CD8-positive, alpha-beta memory T cell (primary cell): ENCODE measurements around the gene EIF1B. TPM values are rescaled to one million over a fixed set of nuclear protein-coding genes. Genes with fewer than 3 reads are reported as not detected.

Source experiments
- CTCF ChIA-PET: fragments of 350-600 bp; sonication (Branson Sonifier 250); formaldehyde crosslinking; loops from one replicate; lab custom pipeline; 2021; ENCODE audit warnings: antibody characterized with exemption; lab: Charles Lee
- POLR2A ChIA-PET: fragments of 350-600 bp; sonication (Branson Sonifier 250); formaldehyde crosslinking; loops from one replicate; lab custom pipeline; 2021; ENCODE audit warnings: antibody characterized with exemption; lab: Charles Lee
- DNase-seq, 5 donors: peaks; one replicate each; pipeline versions ENCODE4 v3.0.0 to v3.0.0-alpha.2; 2020 to 2022; ENCODE audit warnings: mixed read lengths in 1 of 5
- H3K27ac ChIP-seq: one replicate; pipeline ENCODE4 v1.7.0; 2013; ENCODE audit warnings: low read depth, mild to moderate bottlenecking, low read length, moderate library complexity
- H3K27me3 ChIP-seq: 2 replicates; pipeline ENCODE4 v1.7.0; 2013; ENCODE audit warnings: low read length, mild to moderate bottlenecking; ENCODE audit not compliant: insufficient read depth, poor library complexity, severe bottlenecking
- H3K36me3 ChIP-seq: 2 replicates; pipeline ENCODE4 v1.7.0; 2013; ENCODE audit warnings: mild to moderate bottlenecking, low read length, moderate library complexity; ENCODE audit not compliant: insufficient read depth
- H3K4me1 ChIP-seq: 2 replicates; pipeline ENCODE4 v1.7.0; 2013; ENCODE audit warnings: mild to moderate bottlenecking, low read length, moderate library complexity; ENCODE audit not compliant: insufficient read depth
- H3K4me3 ChIP-seq: 2 replicates; pipeline ENCODE4 v1.7.0; 2013; ENCODE audit warnings: mild to moderate bottlenecking, low read length
- H3K9me3 ChIP-seq: 2 replicates; pipeline ENCODE4 v1.7.0; 2013; ENCODE audit warnings: mild to moderate bottlenecking, low read length
- H3K27ac Mint-ChIP-seq, 8 donors: one replicate each; pipeline ENCODE4 v1.8.0; 2020 to 2021; ENCODE audit warnings: mixed read lengths in 8 of 8, mild to moderate bottlenecking in 6 of 8, inconsistent platforms in 3 of 8, moderate library complexity in 3 of 8
- H3K27me3 Mint-ChIP-seq, 2 donors: one replicate each; pipeline ENCODE4 v1.8.0; 2020 to 2021; ENCODE audit warnings: mixed read lengths in 2 of 2, mild to moderate bottlenecking in 1 of 2, moderate library complexity in 1 of 2
- H3K36me3 Mint-ChIP-seq, 3 donors: one replicate each; pipeline ENCODE4 v1.8.0; 2020 to 2021; ENCODE audit warnings: mixed read lengths in 3 of 3, inconsistent platforms in 1 of 3, mild to moderate bottlenecking in 1 of 3
- H3K4me1 Mint-ChIP-seq, 3 donors: one replicate each; pipeline ENCODE4 v1.8.0; 2020 to 2021; ENCODE audit warnings: mixed read lengths in 3 of 3, inconsistent platforms in 1 of 3, mild to moderate bottlenecking in 1 of 3
- H3K4me3 Mint-ChIP-seq, 7 donors: one replicate each; pipeline ENCODE4 v1.8.0; 2020 to 2021; ENCODE audit warnings: mixed read lengths in 7 of 7, mild to moderate bottlenecking in 6 of 7, moderate library complexity in 4 of 7, inconsistent platforms in 2 of 7
- H3K9me3 Mint-ChIP-seq, 5 donors: one replicate each; pipeline ENCODE4 v1.8.0; 2020 to 2022; ENCODE audit warnings: mixed read lengths in 5 of 5, mild to moderate bottlenecking in 3 of 5, moderate library complexity in 2 of 5, inconsistent platforms in 1 of 5
- polyA plus RNA-seq: library from polyadenylated mRNA; unstranded; fragments of 300-500 nt; fragmentation: Illumina TruSeq; gene quantifications from one replicate; pipeline ENCODE4 v1.2.3, GENCODE V29; 2021
- total RNA-seq, 2 experiments: library from RNA; stranded (reverse); gene quantifications; one replicate each; pipeline ENCODE4 v1.2.3, GENCODE V29; 2021

EIF1B gene
- total and polyA plus RNA-seq, 3 experiments from 2014 or later, result 57.1 to 81.4 (median 76.4) TPM

- Histone ChIP-seq H3K36me3 (no peaks in the 10 kb centered on the region), H3K27ac (no peak overlapping the region), H3K4me1 (no peaks in the 10 kb centered on the region), H3K9me3 (no peaks in the 10 kb centered on the region), H3K27me3 (no peaks in the 10 kb centered on the region), H3K4me3 (no peak overlapping the region)
- H3K4me1 Mint-ChIP-seq, result peaks cover 3 to 5% (median 4%) of the 10 kb centered on the region in 3 donors
- no peak overlapping the region for H3K27ac Mint-ChIP-seq
- H3K36me3 Mint-ChIP-seq, result no peaks in the 10 kb centered on the region
- ChIA-PET POLR2A (no interaction called here), CTCF (interaction anchor here (1.9 kb wide), 1 partner anchor 15 kb away, joined by 7 read pairs; the partner anchor contains the start of gene EIF1B)
- H3K9me3 Mint-ChIP-seq, result no peaks in the 10 kb centered on the region
- peaks cover 0 to 6% of the 10 kb centered on the region in 2 donors for H3K27me3 Mint-ChIP-seq
- no peak overlapping the region for H3K4me3 Mint-ChIP-seq
- no peak for DNase-seq
Measured at GRCh38 chr3:40323946-40324345, 14.4 kb downstream of the EIF1B start.

- H3K27me3 Mint-ChIP-seq, result peaks cover 0 to 6% of the 10 kb centered on the region in 2 donors
- no peaks in the 10 kb centered on the region for H3K9me3 Mint-ChIP-seq
- no peaks in the 10 kb centered on the region for H3K36me3 ChIP-seq
- no peak overlapping the region for H3K27ac Mint-ChIP-seq
- ChIA-PET POLR2A (no interaction called here), CTCF (no interaction called here)
- H3K36me3 Mint-ChIP-seq, result no peaks in the 10 kb centered on the region
- DNase-seq, result no peak
- no peaks in the 10 kb centered on the region for H3K27me3 ChIP-seq
- peaks cover 3 to 5% (median 4%) of the 10 kb centered on the region in 3 donors for H3K4me1 Mint-ChIP-seq
- no peak overlapping the region for H3K4me3 ChIP-seq
- H3K4me1 ChIP-seq, result no peaks in the 10 kb centered on the region
- H3K4me3 Mint-ChIP-seq, result no peak overlapping the region
- H3K9me3 ChIP-seq, result no peaks in the 10 kb centered on the region
- no peak overlapping the region for H3K27ac ChIP-seq
Measured at GRCh38 chr3:40324621-40325020, 15.1 kb downstream of the EIF1B start.

GRCh38 chr3:40325465-40325864 lies 16.0 kb downstream of the EIF1B start:
- no peaks in the 10 kb centered on the region for H3K27me3 ChIP-seq
- H3K4me3 ChIP-seq, result no peak overlapping the region
- no peaks in the 10 kb centered on the region for H3K9me3 Mint-ChIP-seq
- no peak overlapping the region for H3K27ac Mint-ChIP-seq
- H3K36me3 Mint-ChIP-seq, result no peaks in the 10 kb centered on the region
- H3K36me3 ChIP-seq, result no peaks in the 10 kb centered on the region
- H3K4me1 ChIP-seq, result no peaks in the 10 kb centered on the region
- H3K9me3 ChIP-seq, result no peaks in the 10 kb centered on the region
- H3K4me1 Mint-ChIP-seq, result peaks cover 3 to 5% (median 4%) of the 10 kb centered on the region in 3 donors
- ChIA-PET POLR2A (no interaction called here), CTCF (interaction anchor here (1.1 to 4.0 kb wide), 3 partner anchors 134 to 1556 kb away, joined by 3 to 27 read pairs (median 3); no protein-coding TSS in a partner anchor)
- no peak overlapping the region for H3K27ac ChIP-seq
- no peak for DNase-seq
- no peak overlapping the region for H3K4me3 Mint-ChIP-seq
- peaks cover 0 to 5% of the 10 kb centered on the region in 2 donors for H3K27me3 Mint-ChIP-seq

GRCh38 chr3:40328374-40328773 lies 18.9 kb downstream of the EIF1B start:
- Mint-ChIP-seq H3K36me3 (no peaks in the 10 kb centered on the region), H3K4me3 (no peak overlapping the region), H3K4me1 (peaks cover 3 to 5% (median 4%) of the 10 kb centered on the region in 3 donors), H3K27me3 (peaks cover 0 to 5% of the 10 kb centered on the region in 2 donors), H3K27ac (no peak overlapping the region), H3K9me3 (no peaks in the 10 kb centered on the region)
- no peaks in the 10 kb centered on the region for H3K27me3 ChIP-seq
- DNase-seq, result no peak
- CTCF ChIA-PET, result interaction anchor here (1.0 to 4.0 kb wide), 5 partner anchors 11 to 1553 kb away, joined by 3 to 27 read pairs (median 5); no protein-coding TSS in a partner anchor
- H3K27ac ChIP-seq, result no peak overlapping the region
- no peaks in the 10 kb centered on the region for H3K9me3 ChIP-seq
- H3K4me3 ChIP-seq, result no peak overlapping the region
- H3K36me3 ChIP-seq, result no peaks in the 10 kb centered on the region
- no peaks in the 10 kb centered on the region for H3K4me1 ChIP-seq
- POLR2A ChIA-PET, result no interaction called here

- no peak overlapping the region for H3K4me3 ChIP-seq
- Mint-ChIP-seq H3K27ac (no peak overlapping the region), H3K4me1 (peaks cover 3 to 5% (median 4%) of the 10 kb centered on the region in 3 donors), H3K27me3 (no peaks in the 10 kb centered on the region), H3K9me3 (no peaks in the 10 kb centered on the region), H3K36me3 (no peaks in the 10 kb centered on the region), H3K4me3 (no peak overlapping the region)
- ChIA-PET CTCF (interaction anchor here (1.0 to 4.0 kb wide), 4 partner anchors 11 to 1552 kb away, joined by 3 to 27 read pairs (median 5); no protein-coding TSS in a partner anchor), POLR2A (no interaction called here)
- no peak for DNase-seq
- no peaks in the 10 kb centered on the region for H3K9me3 ChIP-seq
- H3K36me3 ChIP-seq, result no peaks in the 10 kb centered on the region
- no peaks in the 10 kb centered on the region for H3K27me3 ChIP-seq
- no peaks in the 10 kb centered on the region for H3K4me1 ChIP-seq
- no peak overlapping the region for H3K27ac ChIP-seq
Measured at GRCh38 chr3:40329071-40329470, 19.6 kb downstream of the EIF1B start.

GRCh38 chr3:40332684-40333083 lies 23.2 kb downstream of the EIF1B start:
- no peak for DNase-seq
- Mint-ChIP-seq H3K27ac (no peak overlapping the region), H3K4me3 (no peak overlapping the region), H3K4me1 (peaks cover 0 to under 1% (median under 1%) of the 10 kb centered on the region in 3 donors), H3K27me3 (no peaks in the 10 kb centered on the region), H3K36me3 (no peaks in the 10 kb centered on the region), H3K9me3 (no peaks in the 10 kb centered on the region)
- POLR2A ChIA-PET, result no interaction called here
- Histone ChIP-seq H3K9me3 (no peaks in the 10 kb centered on the region), H3K4me1 (no peaks in the 10 kb centered on the region), H3K27me3 (no peaks in the 10 kb centered on the region), H3K36me3 (no peaks in the 10 kb centered on the region), H3K4me3 (no peak overlapping the region), H3K27ac (no peak overlapping the region)
- CTCF ChIA-PET, result no interaction called here

- Histone ChIP-seq H3K36me3 (no peaks in the 10 kb centered on the region), H3K4me3 (no peak overlapping the region), H3K27me3 (no peaks in the 10 kb centered on the region), H3K9me3 (no peaks in the 10 kb centered on the region), H3K27ac (no peak overlapping the region), H3K4me1 (no peaks in the 10 kb centered on the region)
- ChIA-PET POLR2A (no interaction called here), CTCF (interaction anchor here (1.6 kb wide), 1 partner anchor 247 kb away, joined by 4 read pairs; no protein-coding TSS in a partner anchor)
- Mint-ChIP-seq H3K4me3 (no peak overlapping the region), H3K27me3 (no peaks in the 10 kb centered on the region), H3K4me1 (no peaks in the 10 kb centered on the region), H3K36me3 (no peaks in the 10 kb centered on the region), H3K9me3 (no peaks in the 10 kb centered on the region), H3K27ac (no peak overlapping the region)
- DNase-seq, result no peak
Measured at GRCh38 chr3:40333416-40333815, 23.9 kb downstream of the EIF1B start.

GRCh38 chr3:40333852-40334251 lies 24.3 kb downstream of the EIF1B start:
- POLR2A ChIA-PET, result no interaction called here
- Histone ChIP-seq H3K27ac (no peak overlapping the region), H3K4me3 (no peak overlapping the region), H3K9me3 (no peaks in the 10 kb centered on the region), H3K27me3 (no peaks in the 10 kb centered on the region), H3K36me3 (no peaks in the 10 kb centered on the region), H3K4me1 (no peaks in the 10 kb centered on the region)
- DNase-seq, result no peak
- no peaks in the 10 kb centered on the region for H3K36me3 Mint-ChIP-seq
- CTCF ChIA-PET, result interaction anchor here (1.6 kb wide), 1 partner anchor 247 kb away, joined by 4 read pairs; no protein-coding TSS in a partner anchor
- H3K9me3 Mint-ChIP-seq, result no peaks in the 10 kb centered on the region
- H3K4me3 Mint-ChIP-seq, result no peak overlapping the region
- no peaks in the 10 kb centered on the region for H3K4me1 Mint-ChIP-seq
- no peaks in the 10 kb centered on the region for H3K27me3 Mint-ChIP-seq
- H3K27ac Mint-ChIP-seq, result no peak overlapping the region
